ENCODE results near the gene FOCAD.

FOCAD gene

DNA sequence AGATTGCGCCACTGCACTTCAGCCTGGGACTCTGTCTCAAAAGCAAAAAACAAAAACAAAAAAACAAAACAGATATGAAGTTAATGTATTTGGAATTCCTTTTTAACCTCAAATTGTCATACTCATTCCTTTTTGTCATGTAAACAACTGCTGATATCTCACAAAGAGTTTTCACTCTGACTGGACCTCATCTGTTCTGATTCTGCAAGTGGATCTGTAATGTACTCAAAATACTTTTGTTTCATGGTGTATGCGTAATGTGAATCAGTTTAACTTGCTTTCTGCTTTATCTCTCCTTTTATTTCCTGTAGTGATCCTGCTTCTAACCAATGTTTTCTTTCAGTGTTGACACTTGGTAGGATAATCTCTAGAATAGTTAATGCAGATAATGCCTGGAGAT is 106.7 kb downstream of the FOCAD start:
- no peak for DNase-seq (ENCODE audit: low read depth)

GRCh38 chr9:20791682-20792081 is 107.6 kb downstream of the FOCAD start:
- no peak for DNase-seq (ENCODE audit: low read depth)

GRCh38 chr9:20804489-20805250 is 120.6 kb downstream of the FOCAD start:
- no peak for DNase-seq (ENCODE audit: low read depth)

GRCh38 chr9:20805766-20806165 is 121.7 kb downstream of the FOCAD start:
- DNase-seq (ENCODE audit: low read depth), result no peak

GRCh38 chr9:20808002-20808401 is 123.9 kb downstream of the FOCAD start:
- DNase-seq (ENCODE audit: low read depth), result no peak

DNA sequence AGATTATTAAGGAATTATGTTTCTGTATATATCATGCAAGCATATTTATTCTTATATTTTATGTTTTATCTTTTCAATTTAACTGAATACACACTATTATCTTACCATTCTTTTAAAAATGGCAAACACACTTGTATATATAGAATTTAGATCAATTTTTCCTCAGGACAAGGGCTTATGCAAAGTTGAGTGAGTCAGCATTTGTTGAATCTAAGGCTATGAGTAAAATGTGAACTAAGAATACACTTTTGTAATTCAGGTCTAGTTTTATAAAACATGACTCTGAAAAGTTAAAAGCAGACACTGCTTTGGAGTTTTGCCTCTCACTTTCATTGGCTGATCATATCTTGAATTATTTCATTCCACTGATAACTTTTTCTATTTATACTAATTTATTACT is 127.8 kb downstream of the FOCAD start:
- no peak for DNase-seq (ENCODE audit: low read depth)

GRCh38 chr9:20815923-20816703 is 132.1 kb downstream of the FOCAD start:
- DNase-seq (ENCODE audit: low read depth), result no peak

- no peak for DNase-seq (ENCODE audit: low read depth)
Observed at GRCh38 chr9:20823051-20823450, 139.0 kb downstream of the FOCAD start.

DNA sequence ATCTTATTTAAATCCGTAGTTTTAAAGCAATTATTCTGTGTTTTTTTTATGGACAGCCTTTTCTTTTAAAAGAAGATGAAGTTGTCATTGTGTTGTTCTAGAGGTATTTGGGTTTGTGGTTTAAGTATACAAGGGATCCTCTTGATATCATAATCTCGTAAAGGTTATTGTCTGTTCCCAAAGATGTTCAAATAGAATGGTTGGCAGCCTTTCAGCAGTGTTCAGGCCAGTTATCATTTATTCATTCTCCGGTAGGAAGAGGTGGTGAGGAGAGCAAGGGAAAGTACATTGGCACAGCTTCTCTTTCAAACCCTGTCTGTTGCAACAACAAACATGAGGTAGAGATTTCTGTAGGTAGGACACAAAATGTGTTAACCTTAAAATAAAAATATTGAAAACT is 147.0 kb downstream of the FOCAD start:
- DNase-seq (ENCODE audit: low read depth), result no peak

DNA sequence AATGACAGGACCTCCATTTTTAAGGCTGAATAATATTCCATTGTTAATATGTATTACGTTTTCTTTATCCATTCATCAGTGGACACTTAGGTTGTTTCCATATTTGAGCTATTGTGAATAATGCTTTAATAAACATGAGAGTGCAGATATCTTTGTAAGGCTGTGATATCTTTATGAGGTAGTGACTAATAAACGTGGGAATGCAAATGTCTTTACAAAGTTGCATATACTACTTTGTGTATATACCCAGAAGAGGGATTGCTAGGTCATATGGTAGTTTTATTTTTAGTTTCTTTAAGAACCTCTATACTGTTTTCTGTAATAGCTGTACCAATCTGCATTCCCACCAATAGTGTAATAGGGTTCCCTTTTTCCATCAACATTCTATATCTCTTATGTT is 148.7 kb downstream of the FOCAD start:
- DNase-seq (ENCODE audit: low read depth), result no peak

DNA sequence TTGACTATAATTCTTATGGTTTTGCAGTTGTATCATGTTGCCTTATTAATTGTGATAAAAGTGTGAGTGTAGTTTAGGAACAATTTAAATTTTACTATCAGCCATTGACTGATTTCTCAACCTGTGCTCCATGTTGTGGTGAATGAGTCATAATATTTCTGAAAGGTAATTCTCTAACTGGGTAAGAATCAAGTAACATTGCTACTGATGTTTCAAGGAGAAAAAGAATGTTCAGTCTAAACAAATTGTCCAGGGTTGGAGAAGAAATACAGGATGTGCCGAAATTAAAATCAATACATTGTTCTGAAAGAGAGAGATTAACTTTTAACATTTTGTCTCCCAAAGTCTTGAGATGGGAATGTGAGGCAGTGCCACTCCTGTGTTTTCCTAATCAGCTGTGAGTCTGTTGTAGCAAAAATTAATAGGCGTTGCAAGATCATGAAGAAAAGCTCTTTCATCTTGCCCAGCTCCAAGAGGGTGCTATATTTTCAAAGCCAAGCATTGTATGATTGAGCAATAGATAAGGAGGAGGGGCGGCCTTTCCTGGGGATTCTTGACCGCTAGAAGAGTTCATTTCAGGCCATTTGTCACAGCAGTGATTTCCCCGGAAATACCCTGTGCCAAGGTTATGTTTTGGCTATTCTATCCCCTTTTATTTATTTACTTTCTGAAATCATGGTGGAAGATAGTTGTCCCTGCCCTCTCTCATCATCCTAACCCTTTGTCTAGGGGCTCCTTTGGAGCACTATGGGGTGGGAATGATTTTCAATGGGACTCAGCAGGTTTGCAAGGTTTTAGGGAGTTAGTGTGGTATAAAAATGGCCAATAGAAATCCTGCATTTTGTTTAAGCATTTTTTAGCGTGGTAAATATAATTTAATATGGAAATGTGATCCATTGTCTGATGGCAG is 151.6 kb downstream of the FOCAD start:
- DNase-seq (ENCODE audit: low read depth), result no peak

DNA sequence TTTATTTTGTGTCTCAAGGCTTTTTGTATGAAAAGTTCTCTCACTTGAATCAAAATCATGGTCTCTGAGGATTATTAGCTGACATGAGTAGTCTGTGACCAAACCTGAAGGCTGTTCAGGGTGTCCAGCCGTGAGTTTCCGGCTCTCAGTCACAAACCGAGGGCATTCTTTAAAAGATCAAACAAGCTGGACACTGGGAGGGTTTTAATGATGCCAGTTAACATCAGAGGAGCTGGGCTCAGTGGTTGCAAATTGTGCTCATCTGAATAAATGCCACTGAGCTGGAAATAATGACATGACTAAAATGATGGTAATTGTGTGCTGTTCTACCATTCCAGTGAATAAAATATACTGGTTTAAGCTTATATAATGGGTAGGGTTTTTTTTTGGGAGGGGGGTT is 153.1 kb downstream of the FOCAD start:
- no peak for DNase-seq (ENCODE audit: low read depth)

DNA sequence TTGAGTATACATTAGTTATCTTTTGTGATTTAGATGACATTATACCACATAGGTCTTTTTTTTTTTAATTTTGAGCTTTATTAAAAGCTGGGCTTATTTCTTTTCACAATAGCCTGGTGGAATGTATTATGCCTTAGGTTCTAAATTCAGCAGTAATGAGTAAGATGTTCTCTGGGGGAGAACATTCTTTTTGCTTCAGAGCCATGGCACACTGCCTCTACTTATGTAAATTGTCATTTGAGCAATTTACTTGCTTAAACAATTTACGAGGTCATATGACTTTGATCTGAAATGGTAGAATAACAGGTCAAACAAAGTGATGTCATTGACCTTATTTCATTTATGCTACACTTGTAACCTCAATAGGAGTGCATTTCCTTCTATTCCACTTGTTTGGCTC is 154.2 kb downstream of the FOCAD start:
- DNase-seq (ENCODE audit: low read depth), result no peak

GRCh38 chr9:20844916-20845315 is 160.9 kb downstream of the FOCAD start:
- no peak for DNase-seq (ENCODE audit: low read depth)

DNA sequence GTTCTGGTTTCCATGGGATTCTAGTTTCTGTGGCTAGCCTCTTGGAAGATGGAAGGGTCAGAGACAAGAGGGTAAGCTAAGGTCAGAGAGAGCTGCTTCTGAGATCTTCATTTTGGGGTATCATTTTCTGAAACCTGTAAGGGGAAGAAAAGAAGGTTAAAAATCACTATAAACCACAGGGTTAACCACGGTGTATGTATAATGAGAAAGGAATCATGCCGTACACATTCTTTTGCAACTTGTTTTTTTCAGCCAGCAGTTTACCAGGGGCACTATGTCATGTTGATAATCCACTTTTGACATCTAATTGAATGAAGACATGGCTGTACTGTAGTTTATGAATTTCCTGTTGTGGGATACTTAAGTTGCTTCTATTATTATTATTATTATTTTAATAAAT is 164.4 kb downstream of the FOCAD start:
- DNase-seq (ENCODE audit: low read depth), result no peak

GRCh38 chr9:20853866-20854265 is 169.8 kb downstream of the FOCAD start:
- DNase-seq (ENCODE audit: low read depth), result no peak

GRCh38 chr9:20854444-20854843 is 170.4 kb downstream of the FOCAD start:
- no peak for DNase-seq (ENCODE audit: low read depth)

- DNase-seq (ENCODE audit: low read depth), result no peak
Observed at GRCh38 chr9:20863945-20864344, 179.9 kb downstream of the FOCAD start.

- DNase-seq (ENCODE audit: low read depth), result no peak
Observed at GRCh38 chr9:20865347-20865746, 181.3 kb downstream of the FOCAD start.

DNA sequence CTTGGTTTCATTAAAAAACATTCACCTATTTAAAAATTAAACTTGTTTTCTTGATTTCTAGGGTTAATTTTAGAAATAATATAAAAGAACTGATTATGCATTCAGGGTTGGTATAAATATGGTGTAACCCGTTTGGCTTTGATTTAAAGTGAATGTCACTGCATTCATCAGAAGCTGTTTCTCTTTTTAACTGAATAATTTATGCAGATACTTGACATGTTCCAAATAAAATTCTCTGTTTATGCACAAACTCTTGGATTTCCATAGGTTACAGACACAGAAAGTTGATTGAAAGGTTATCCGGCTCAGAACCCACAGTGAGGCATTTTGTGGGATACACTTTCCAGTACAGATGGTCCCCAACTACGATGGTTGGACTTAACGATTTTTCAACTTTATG is 186.1 kb downstream of the FOCAD start:
- DNase-seq (ENCODE audit: low read depth), result no peak

DNA sequence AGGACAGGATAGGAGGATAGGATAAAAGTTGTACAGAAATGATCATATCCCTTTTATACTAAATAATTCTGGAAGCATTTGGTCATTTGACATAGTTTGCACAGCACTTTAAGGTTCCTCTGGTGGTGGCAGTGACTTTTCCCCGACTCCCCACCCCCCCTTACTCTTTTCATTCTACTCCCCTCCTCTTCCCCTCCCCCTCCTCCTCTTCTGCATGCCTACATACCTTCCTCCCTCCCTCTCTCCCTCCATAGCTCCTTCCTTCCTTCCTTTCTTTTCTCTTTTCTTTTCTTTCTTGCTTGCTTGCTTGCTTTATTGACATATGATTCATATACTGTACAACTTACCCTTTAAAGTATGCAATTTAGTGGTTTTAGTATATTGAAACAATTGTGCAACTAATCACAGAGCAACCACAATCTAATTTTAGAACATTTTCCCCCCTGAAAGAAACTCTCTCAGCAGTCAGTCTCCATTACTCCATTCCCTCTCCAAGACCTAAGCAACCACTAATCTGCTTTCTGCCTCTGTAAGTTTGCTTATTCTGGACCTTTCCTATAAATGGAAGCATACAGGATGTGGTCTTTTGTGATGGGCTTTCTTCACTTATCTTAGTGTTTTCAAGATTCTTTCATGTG is 188.4 kb downstream of the FOCAD start:
- peak; percentile 35 for DNase-seq (ENCODE audit: low read depth)

DNA sequence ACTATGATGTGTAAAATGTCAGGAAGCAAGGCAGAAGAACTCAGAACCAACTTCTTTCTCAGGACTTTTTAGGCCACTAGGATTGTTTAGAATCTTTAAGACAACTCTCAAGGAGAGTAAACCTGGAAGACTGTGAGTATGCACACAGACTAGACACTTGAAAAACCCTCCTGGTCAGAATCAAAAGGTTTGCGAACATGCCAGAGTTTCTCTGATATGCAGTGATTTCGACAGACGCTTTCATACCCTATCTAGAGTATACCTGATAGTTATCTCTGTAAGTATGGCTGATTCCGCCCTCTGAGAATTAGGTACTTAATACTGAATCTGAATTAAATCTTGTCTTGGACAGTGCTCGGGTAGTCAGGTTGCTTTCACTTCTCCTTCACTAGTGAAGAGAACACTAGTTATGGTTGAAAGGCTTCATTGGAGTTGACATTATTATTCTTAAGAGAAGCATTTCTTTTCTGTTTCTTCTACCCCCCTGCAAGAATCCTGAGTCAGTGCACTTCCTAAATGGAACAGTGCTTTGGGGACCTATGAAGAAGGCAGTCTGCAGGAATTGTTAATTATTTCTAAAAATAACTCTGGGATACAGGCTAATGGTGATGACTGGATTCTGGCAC is 189.3 kb downstream of the FOCAD start:
- DNase-seq (ENCODE audit: low read depth), result no peak

All from GM04504 (cell line).